Smooth muscle cell (in vitro differentiated cells): ENCODE results near the gene CDCA7. TPM values are rescaled to one million over a fixed set of nuclear protein-coding genes. Genes with fewer than 3 reads are reported as not detected.

Experiments used
- DNase-seq: peaks from one replicate; lab custom pipeline; 2025; ENCODE audit not compliant: unreplicated experiment; lab: John Stamatoyannopoulos, UW
- H2AFZ ChIP-seq: fragments of 200-600 bp; sonication (generic); 2 replicates; pipeline ENCODE4 v1.6.0; 2016; ENCODE audit warnings: antibody characterized with exemption, low read depth, mild to moderate bottlenecking
- H3F3A ChIP-seq: fragments of 200-600 bp; sonication (generic); 2 replicates; pipeline ENCODE4 v1.6.0; 2017; ENCODE audit warnings: antibody characterized with exemption, low read depth
- H3K27ac ChIP-seq: fragments of 200-600 bp; sonication (generic); 2 replicates; pipeline ENCODE4 v1.5.1; 2016; ENCODE audit warnings: low read depth, mild to moderate bottlenecking
- H3K27me3 ChIP-seq: fragments of 200-600 bp; sonication (generic); 2 replicates; pipeline ENCODE4 v1.6.1; 2016; ENCODE audit warnings: low read depth, mild to moderate bottlenecking
- H3K36me3 ChIP-seq: fragments of 200-600 bp; sonication (generic); 2 replicates; pipeline ENCODE4 v1.5.1; 2016; ENCODE audit warnings: low read depth
- H3K4me1 ChIP-seq: fragments of 200-600 bp; sonication (generic); 2 replicates; pipeline ENCODE4 v1.5.1; 2016; ENCODE audit warnings: low read depth
- H3K4me2 ChIP-seq: fragments of 200-600 bp; sonication (generic); 2 replicates; pipeline ENCODE4 v1.6.0; 2016; ENCODE audit warnings: mild to moderate bottlenecking
- H3K4me3 ChIP-seq: fragments of 200-600 bp; sonication (generic); 2 replicates; pipeline ENCODE4 v1.5.1; 2016; ENCODE audit warnings: mild to moderate bottlenecking
- H3K79me2 ChIP-seq: fragments of 200-600 bp; sonication (generic); 2 replicates; pipeline ENCODE4 v1.6.0; 2016; ENCODE audit warnings: low read depth, mild to moderate bottlenecking
- H3K9ac ChIP-seq: fragments of 200-600 bp; sonication (generic); 2 replicates; pipeline ENCODE4 v1.6.0; 2016; ENCODE audit warnings: low read depth
- H3K9me3 ChIP-seq: fragments of 200-600 bp; sonication (generic); replicated peaks from 2 replicates; pipeline ENCODE4 v1.5.1; 2016; ENCODE audit warnings: low read depth
- H4K20me1 ChIP-seq: fragments of 200-600 bp; sonication (generic); 2 replicates; pipeline ENCODE4 v1.6.0; 2016; ENCODE audit warnings: low read depth
- WGBS: methylation state at CpG from one replicate; pipeline ENCODE4 v1.1.7; 2016; ENCODE audit warnings: low lambda C conversion rate; 5-methylcytosine and 5-hydroxymethylcytosine counted together
- polyA plus RNA-seq: library from polyadenylated mRNA; unstranded; fragments of >200 nt; fragmentation: Nextera tagmentation; extraction: Ambion mirVana; gene quantifications from 2 replicates; pipeline ENCODE4 v1.2.1, GENCODE V29; 2016
- total RNA-seq: library from RNA; depleted of rRNA; stranded (reverse); fragments of >200 nt; gene quantifications from 2 replicates; pipeline ENCODE4 v1.2.3, GENCODE V29; 2014
- TF ChIP-seq, protein P1 (sequence below): fragments of 200-600 bp; sonication (generic); IDR thresholded peaks from 2 replicates; pipeline ENCODE4 v1.5.1; 2017; ENCODE audit warnings: borderline replicate concordance, mild to moderate bottlenecking, antibody characterized with exemption; ENCODE audit not compliant: insufficient read depth, poor library complexity, severe bottlenecking

Gene CDCA7
- total and polyA plus RNA-seq, 2 experiments from 2014 or later, result 2.7 to 7.3 TPM

DNA sequence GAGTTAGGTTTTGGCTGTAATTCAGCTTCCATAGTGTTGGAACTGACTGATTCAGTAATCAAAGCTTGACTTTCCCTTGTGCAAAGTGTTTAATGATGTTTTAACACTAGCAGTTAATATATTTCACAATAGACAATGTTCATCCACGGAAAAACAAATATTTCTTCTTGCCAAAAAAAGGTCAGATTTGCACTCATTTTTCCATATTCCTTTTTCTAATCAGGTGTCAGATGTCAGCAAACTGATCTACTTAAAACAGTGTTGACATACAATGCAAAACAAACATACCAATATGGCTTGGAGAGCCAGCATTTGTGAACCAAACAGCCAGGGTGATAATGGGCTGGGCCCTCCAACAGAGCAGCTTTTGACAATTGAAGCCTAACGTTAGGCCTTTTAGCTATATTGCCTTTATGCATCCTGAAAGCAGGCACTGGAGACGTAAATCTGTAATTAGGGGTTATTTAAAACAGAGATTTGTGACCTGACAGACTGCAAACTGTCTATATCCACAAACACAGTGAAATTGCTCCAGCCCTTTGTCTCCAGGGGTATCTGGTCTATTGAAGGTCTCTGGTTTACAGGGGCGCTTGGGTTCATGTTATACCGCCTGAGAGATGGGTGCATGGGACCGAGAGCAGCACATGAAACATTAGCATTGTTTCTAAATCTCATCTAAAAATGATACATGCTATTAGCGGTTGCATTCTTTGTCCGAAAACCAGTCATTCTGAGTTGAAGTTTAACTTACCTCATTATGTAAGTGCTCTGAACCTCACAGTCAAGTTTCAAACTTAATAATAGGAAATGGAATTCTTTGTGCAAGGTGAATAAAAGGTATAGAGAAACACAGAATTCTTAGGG is 7.1 kb upstream of the CDCA7 start:
- TF ChIP-seq, protein P1, sequence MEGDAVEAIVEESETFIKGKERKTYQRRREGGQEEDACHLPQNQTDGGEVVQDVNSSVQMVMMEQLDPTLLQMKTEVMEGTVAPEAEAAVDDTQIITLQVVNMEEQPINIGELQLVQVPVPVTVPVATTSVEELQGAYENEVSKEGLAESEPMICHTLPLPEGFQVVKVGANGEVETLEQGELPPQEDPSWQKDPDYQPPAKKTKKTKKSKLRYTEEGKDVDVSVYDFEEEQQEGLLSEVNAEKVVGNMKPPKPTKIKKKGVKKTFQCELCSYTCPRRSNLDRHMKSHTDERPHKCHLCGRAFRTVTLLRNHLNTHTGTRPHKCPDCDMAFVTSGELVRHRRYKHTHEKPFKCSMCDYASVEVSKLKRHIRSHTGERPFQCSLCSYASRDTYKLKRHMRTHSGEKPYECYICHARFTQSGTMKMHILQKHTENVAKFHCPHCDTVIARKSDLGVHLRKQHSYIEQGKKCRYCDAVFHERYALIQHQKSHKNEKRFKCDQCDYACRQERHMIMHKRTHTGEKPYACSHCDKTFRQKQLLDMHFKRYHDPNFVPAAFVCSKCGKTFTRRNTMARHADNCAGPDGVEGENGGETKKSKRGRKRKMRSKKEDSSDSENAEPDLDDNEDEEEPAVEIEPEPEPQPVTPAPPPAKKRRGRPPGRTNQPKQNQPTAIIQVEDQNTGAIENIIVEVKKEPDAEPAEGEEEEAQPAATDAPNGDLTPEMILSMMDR, result no peak

GRCh38 chr2:173349287-173349686 is 5.4 kb upstream of the CDCA7 start:
- Histone ChIP-seq H3K4me3 (no peak overlapping the region), H3K27me3 (peaks cover 12% of the 10 kb centered on the region), H3F3A (peaks cover 14% of the 10 kb centered on the region), H3K9ac (no peak overlapping the region), H3K27ac (no peak overlapping the region), H3K9me3 (no peaks in the 10 kb centered on the region), H4K20me1 (no peaks in the 10 kb centered on the region), H3K4me1 (peaks cover 18% of the 10 kb centered on the region), H3K4me2 (no peak overlapping the region), H3K79me2 (no peaks in the 10 kb centered on the region), H3K36me3 (no peaks in the 10 kb centered on the region), H2AFZ (no peak overlapping the region)
- TF ChIP-seq, protein P1, result no peak
- DNase-seq, result no peak
- WGBS, result 91% methylated on average over 2 of the region's 2 CpGs

More for the DNA sequence above, 7.1 kb upstream of the CDCA7 start:
- no peaks in the 10 kb centered on the region for H4K20me1 ChIP-seq
- H3K27ac ChIP-seq, result no peak overlapping the region
- no peaks in the 10 kb centered on the region for H3K36me3 ChIP-seq
- H3K27me3 ChIP-seq, result no peaks in the 10 kb centered on the region
- H3K9me3 ChIP-seq, result no peaks in the 10 kb centered on the region
- H3K79me2 ChIP-seq, result no peaks in the 10 kb centered on the region
- no peak overlapping the region for H2AFZ ChIP-seq
- no peak overlapping the region for H3K4me2 ChIP-seq
- H3K4me1 ChIP-seq, result peaks cover 10% of the 10 kb centered on the region
- WGBS, result 76% methylated on average over 8 of the region's 8 CpGs
- no peak for DNase-seq
- H3K9ac ChIP-seq, result no peak overlapping the region
- H3F3A ChIP-seq, result peaks cover 6% of the 10 kb centered on the region
- no peak overlapping the region for H3K4me3 ChIP-seq

DNA sequence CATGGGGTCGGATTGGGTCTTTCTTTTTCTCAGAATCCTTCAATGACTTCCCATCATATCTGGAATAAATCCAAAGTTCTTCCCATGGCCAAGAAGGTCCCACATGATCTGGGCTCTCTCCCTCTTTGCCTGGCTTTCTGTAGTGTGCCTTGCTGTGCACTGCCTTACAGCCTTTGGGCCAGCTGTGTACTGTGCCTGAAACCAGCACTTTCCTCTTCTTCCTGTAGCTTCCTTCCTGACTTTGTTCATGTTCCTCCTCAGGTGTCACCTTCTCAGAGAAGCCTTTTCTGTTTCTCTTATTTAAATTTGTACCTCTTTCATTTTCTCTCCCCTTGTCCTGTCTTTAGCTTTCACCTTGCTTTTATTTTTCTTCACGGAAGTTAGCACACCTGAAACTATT is 4.3 kb upstream of the CDCA7 start:
- H3K4me2 ChIP-seq, result no peak overlapping the region
- no peak overlapping the region for H2AFZ ChIP-seq
- no peaks in the 10 kb centered on the region for H3K36me3 ChIP-seq
- no peaks in the 10 kb centered on the region for H3K79me2 ChIP-seq
- H4K20me1 ChIP-seq, result no peaks in the 10 kb centered on the region
- no peak overlapping the region for H3K4me3 ChIP-seq
- H3K9me3 ChIP-seq, result no peaks in the 10 kb centered on the region
- DNase-seq, result no peak
- peaks cover 12% of the 10 kb centered on the region for H3K27me3 ChIP-seq
- peaks cover 18% of the 10 kb centered on the region for H3K4me1 ChIP-seq
- H3K9ac ChIP-seq, result no peak overlapping the region
- TF ChIP-seq, protein P1, result no peak
- no peak overlapping the region for H3K27ac ChIP-seq
- peaks cover 14% of the 10 kb centered on the region for H3F3A ChIP-seq
- WGBS, result 94% methylated on average over 2 of the region's 2 CpGs
